Heart right ventricle (tissue), 16 donors: Measurements from ENCODE around the gene PON2. TPM values are rescaled to one million over a fixed set of nuclear protein-coding genes. Genes with fewer than 3 reads are reported as not detected.

Source experiments
- ATAC-seq, 8 donors: fragments of 200-7000 bp; cut with Tn5 transposase; one replicate each; pipeline ENCODE4 v1.9.1; 2020; ENCODE audit warnings: mild to moderate bottlenecking in 8 of 8, moderate library complexity in 8 of 8, moderate number of reproducible peaks in 1 of 8
- DNase-seq, 2 donors: peaks; one replicate each; pipeline ENCODE4 v3.0.0-alpha.2; 2020
- H3K27ac ChIP-seq, 10 donors: fragments of 200-600 bp; sonication (generic) in 2 of 10; one replicate each; pipeline versions ENCODE4 v1.5.0 to v1.8.0; 2020 to 2022; ENCODE audit warnings: mild to moderate bottlenecking in 3 of 10
- H3K27me3 ChIP-seq, 7 donors: fragments of 200-600 bp; one replicate each; pipeline ENCODE4 v1.8.0; 2021 to 2022; ENCODE audit warnings: mild to moderate bottlenecking in 2 of 7
- H3K36me3 ChIP-seq, 9 donors: fragments of 200-600 bp; sonication (generic) in 1 of 9; one replicate each; pipeline versions ENCODE4 v1.5.0 to v1.8.0; 2020 to 2022; ENCODE audit warnings: mild to moderate bottlenecking in 2 of 9
- H3K4me1 ChIP-seq, 9 donors: fragments of 200-600 bp; sonication (generic) in 1 of 9; one replicate each; pipeline versions ENCODE4 v1.5.0 to v1.8.0; 2020 to 2022; ENCODE audit warnings: mild to moderate bottlenecking in 4 of 9
- H3K4me3 ChIP-seq, 10 donors: fragments of 200-600 bp; sonication (generic) in 2 of 10; one replicate each; pipeline versions ENCODE4 v1.5.0 to v1.8.0; 2020 to 2022; ENCODE audit warnings: mild to moderate bottlenecking in 7 of 10, moderate library complexity in 2 of 10
- H3K9me3 ChIP-seq, 11 donors: fragments of 200-600 bp in 10 of 11; sonication (generic) in 2 of 11; one replicate each; pipeline versions ENCODE4 v1.5.0 to v1.8.0; 2013 to 2022; ENCODE audit warnings: mild to moderate bottlenecking in 2 of 11, control low read depth in 1 of 11, moderate library complexity in 1 of 11
- CTCF ChIP-seq, 9 donors: fragments of 200-600 bp; sonication (generic) in 2 of 9; IDR thresholded peaks; one replicate each; pipeline versions ENCODE4 v1.5.0 to v1.8.0; 2021 to 2022; ENCODE audit warnings: antibody characterized with exemption in 9 of 9, mild to moderate bottlenecking in 5 of 9, moderate library complexity in 1 of 9
- WGBS, 2 donors: extraction: QIAGEN DNeasy Blood & Tissue Kit; methylation state at CpG; one replicate each; pipeline ENCODE4 v1.1.7; 2013; ENCODE audit warnings: inconsistent platforms in 1 of 2; 5-methylcytosine and 5-hydroxymethylcytosine counted together
- intact Hi-C, 10 donors: fragments of 100-400 bp; cut with DNase I; formaldehyde crosslinking; loops; one replicate each; pipeline versions ENCODE4 v1.11.1 to v1.14.2; 2022
- polyA plus RNA-seq, 2 donors: library from polyadenylated mRNA; stranded (reverse); fragments of 200-250 nt; gene quantifications; one replicate each; pipeline ENCODE4 v1.2.3, GENCODE V29; 2013
- total RNA-seq, 10 donors: library from RNA; stranded (reverse); fragmentation: NEBNext Ultra II Directional in 3 of 10; extraction: Animal tissue kit (Norgen Biotek cat#: 25700) in 3 of 10; gene quantifications; one replicate each; pipeline versions ENCODE4 v1.2.1 to v1.2.4, GENCODE V29; 2021 to 2023
- donor health status: Arrhythmogenic right ventricular cardiomyopathy.
- donor health status: ischemic (EF 13 %, LVEDD 7.1; RV severe dilation, severe dysfunction).
- donor health status: healthy with polysubstance abuse.
- donor health status: DM: no; HTN: yes; CAD: no.
- donor health status: DM: no; HTN: no; CAD: no.
- donor health status: ischemic (EF 25% LVEDD 6.9; RV normal size, moderate dysfunction).
- donor health status: ischemic (EF 25% LVEDD 5.7; RV mildly dilated, moderate dysfunction).
- donor health status: healthy.
- donor health status: DM: yes; HTN: yes; CAD: no.
- donor health status: Ischemic cardiomyopathy.
- donor health status: ischemic (EF 35%, LVEDD 5.7; RV mildly dilated, moderate dysfunction).
- donor health status: nonischemic (EF 11% LVEDD 7.7; RV severe dilation, severe dysfunction).
- donor health status: DM: yes; HTN: yes; CAD: no.
- donor health status: PGD.
- donor health status: ischemic (EF 29% LVEDD 5.4; RV normal size, mild dysfunction).
- donor health status: nonischemic (EF 23%, LVEDD 6.1; RV moderate dilation, normal function).

Gene PON2
- total and polyA plus RNA-seq, 12 donors, result 24.8 to 43.4 (median 32.0) TPM

- peaks cover 0 to 12% (median 0%) of the 10 kb centered on the region in 9 donors for H3K4me1 ChIP-seq
- intact Hi-C loops, result no loop called here
- H3K27ac ChIP-seq, result no peak overlapping the region
- no peaks in the 10 kb centered on the region for H3K27me3 ChIP-seq
- H3K36me3 ChIP-seq, result peaks cover 0 to 30% (median 0%) of the 10 kb centered on the region in 9 donors
- no peak overlapping the region for H3K4me3 ChIP-seq
- TF ChIP-seq CTCF (IDR thresholded peaks at IDR 0.05), result no peak
- ATAC-seq (no peak), DNase-seq (no peak)
- 64 to 68% methylated on average over 1 of the region's 1 CpG for WGBS, 2 donors
- H3K9me3 ChIP-seq, result peaks cover 0 to 4% (median 0%) of the 10 kb centered on the region in 11 donors
Observed at GRCh38 chr7:95424716-95425115, 10.1 kb downstream of the PON2 start.

DNA sequence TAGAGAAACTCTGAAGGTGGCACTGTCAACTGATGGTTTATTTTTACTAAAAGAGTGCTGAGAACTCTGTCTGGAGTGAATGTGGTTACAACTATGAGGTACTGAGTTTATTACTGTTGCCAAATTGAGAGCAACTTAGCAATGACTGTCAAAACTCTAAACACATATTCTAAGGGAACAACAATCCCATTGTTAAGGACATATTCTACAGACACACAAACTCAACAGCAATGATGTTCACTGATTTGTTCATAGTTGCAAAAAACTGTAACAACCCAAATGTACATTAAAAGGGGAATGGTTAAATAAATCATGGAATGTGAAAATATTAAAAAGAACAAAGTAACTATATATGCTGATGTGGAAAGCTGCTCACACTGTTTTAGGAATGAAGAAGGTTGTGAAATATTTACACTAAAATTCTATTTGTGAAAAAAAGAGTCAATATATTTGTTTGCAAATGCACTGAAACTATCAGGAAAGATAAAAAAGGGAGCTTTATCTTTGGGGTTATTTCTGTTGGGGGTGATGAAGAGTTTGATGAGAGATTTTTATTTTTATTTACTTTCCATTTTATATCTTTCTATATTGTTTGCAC, 12.9 kb downstream of the PON2 start:
- Histone ChIP-seq H3K27ac (no peak overlapping the region), H3K27me3 (no peaks in the 10 kb centered on the region), H3K4me3 (no peak overlapping the region), H3K36me3 (peaks cover 0 to 24% (median 0%) of the 10 kb centered on the region in 9 donors), H3K4me1 (peaks cover 0 to 12% (median 0%) of the 10 kb centered on the region in 9 donors), H3K9me3 (no peaks in the 10 kb centered on the region)
- DNase-seq (no peak), ATAC-seq (no peak)
- intact Hi-C loops, result no loop called here
- TF ChIP-seq CTCF (IDR thresholded peaks at IDR 0.05), result no peak

DNA sequence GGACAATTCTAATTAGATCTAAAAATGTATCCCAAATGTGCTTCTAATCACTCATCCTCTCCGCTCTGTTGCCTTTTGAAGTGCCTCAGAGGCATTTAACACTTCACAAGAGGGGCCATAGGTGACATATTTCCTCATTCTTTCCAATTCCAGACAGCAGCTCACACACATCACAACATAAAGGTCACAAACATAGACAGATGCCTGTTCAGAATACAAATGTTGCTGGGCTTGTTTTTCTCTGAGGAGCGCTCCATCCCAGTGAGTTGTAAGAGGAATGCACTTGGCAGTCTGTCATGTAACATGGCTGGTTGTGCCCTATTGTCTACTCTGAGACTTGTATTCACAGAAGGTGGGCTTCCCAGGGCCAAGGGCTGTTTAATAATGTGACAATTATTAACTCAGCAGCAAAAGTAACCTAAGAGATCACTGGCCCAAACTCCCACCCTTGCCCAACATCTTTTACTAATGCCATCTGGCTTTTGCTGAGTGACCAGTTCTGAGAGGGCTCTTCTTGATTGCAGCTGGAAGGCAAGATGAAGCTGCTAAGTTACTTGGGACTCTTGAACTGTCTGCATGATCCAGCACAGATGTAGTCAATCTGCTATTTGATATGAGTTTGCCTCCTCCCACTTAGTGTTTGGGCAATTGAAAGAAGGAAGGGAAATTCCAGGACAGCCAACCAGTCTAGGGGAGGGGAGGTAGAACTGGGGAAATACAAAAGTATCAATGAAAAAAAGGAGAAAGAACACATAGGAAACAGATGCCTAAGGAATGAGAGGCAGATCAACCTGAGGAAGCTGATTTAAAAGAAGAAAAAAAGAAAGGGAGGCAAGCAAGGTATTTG, 13.6 kb downstream of the PON2 start:
- H3K36me3 ChIP-seq, result peaks cover 0 to 31% (median 0%) of the 10 kb centered on the region in 9 donors
- WGBS, 2 donors, result 85 to 92% methylated on average over 2 of the region's 2 CpGs
- intact Hi-C loops, result no loop called here
- H3K4me1 ChIP-seq, result peaks cover 0 to 12% (median 0%) of the 10 kb centered on the region in 9 donors
- H3K27me3 ChIP-seq, result no peaks in the 10 kb centered on the region
- no peak overlapping the region for H3K4me3 ChIP-seq
- DNase-seq (no peak), ATAC-seq (peak in 1 of 8 donors; percentile 53)
- no peak for TF ChIP-seq CTCF (IDR thresholded peaks at IDR 0.05)
- H3K9me3 ChIP-seq, result no peaks in the 10 kb centered on the region
- no peak overlapping the region for H3K27ac ChIP-seq

DNA sequence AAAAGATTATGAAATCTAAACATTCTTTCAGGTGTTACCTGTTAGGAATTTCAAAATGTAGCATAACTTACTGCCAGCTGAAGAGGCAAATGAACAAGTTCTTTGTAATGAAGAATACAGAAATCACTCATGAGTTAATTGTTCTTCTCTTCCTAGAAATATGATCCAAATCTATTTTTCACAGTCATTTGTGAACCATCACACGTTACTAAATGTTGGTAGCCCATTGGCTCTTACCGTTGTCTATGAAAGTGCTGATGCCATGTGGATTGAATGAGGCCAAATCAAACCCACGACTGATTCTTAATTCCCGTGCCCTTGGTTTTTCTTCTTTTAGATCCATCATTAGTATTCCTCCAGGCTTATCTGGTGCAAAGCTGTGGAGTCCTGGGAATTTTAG, 22.8 kb downstream of the PON2 start:
- Histone ChIP-seq H3K9me3 (no peaks in the 10 kb centered on the region), H3K4me3 (no peak overlapping the region), H3K4me1 (no peaks in the 10 kb centered on the region), H3K27me3 (no peaks in the 10 kb centered on the region), H3K36me3 (peaks cover 0 to 90% (median 21%) of the 10 kb centered on the region in 9 donors), H3K27ac (no peak overlapping the region)
- TF ChIP-seq CTCF (IDR thresholded peaks at IDR 0.05), result no peak
- ATAC-seq, result no peak
- DNase-seq, result no peak
- intact Hi-C loops, result no loop called here
- 87 to 94% methylated on average over 4 of the region's 4 CpGs for WGBS, 2 donors
